ENCODE results near the gene ABHD16A.

Gene ABHD16A

DNA sequence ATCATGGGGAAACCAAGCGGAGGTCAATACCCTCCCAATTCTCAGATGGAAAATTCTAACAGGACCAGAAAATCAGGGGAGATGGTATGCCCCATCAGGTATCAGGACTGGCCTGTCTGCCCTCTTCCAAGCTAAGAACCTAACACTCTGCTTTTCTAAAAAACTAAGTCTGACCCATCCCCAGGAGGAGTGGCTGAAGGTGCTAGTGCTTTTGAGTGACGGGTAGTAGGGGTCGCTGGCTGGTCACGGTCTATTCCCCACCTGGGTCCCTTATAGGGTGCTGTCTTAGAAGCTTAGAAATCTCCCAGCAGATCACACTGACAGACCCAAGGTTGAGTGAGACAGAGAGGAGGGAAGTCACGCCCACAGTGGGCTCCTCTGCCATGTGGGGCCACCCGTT lies 9.6 kb downstream of the ABHD16A start:
- Histone ChIP-seq H3K4me3 (ENCODE audit: low read length) (no peak overlapping the region), H3K36me3 (ENCODE audit: control insufficient read depth, low read length) (peaks cover 56% of the 10 kb centered on the region), H3K27me3 (ENCODE audit: control insufficient read depth, low read length) (no peaks in the 10 kb centered on the region), H3K9me2 (replicated peaks; ENCODE audit: control insufficient read depth, low read length) (no peaks in the 10 kb centered on the region), H3K4me2 (ENCODE audit: low read length) (no peak overlapping the region), H3K4me1 (ENCODE audit: control insufficient read depth, low read length) (peaks cover 15% of the 10 kb centered on the region), H3K79me2 (ENCODE audit: control insufficient read depth, low read length) (no peaks in the 10 kb centered on the region), H3F3A (ENCODE audit: control insufficient read depth, insufficient read depth) (peaks cover 7% of the 10 kb centered on the region), H3K27ac (ENCODE audit: low read depth, low read length) (no peak overlapping the region), H4K20me1 (ENCODE audit: control insufficient read depth, insufficient read depth, low read depth, low read length) (no peaks in the 10 kb centered on the region), H3K9me3 (ENCODE audit: control insufficient read depth, insufficient read depth, low read length) (no peaks in the 10 kb centered on the region)
- TF ChIP-seq, protein P1, sequence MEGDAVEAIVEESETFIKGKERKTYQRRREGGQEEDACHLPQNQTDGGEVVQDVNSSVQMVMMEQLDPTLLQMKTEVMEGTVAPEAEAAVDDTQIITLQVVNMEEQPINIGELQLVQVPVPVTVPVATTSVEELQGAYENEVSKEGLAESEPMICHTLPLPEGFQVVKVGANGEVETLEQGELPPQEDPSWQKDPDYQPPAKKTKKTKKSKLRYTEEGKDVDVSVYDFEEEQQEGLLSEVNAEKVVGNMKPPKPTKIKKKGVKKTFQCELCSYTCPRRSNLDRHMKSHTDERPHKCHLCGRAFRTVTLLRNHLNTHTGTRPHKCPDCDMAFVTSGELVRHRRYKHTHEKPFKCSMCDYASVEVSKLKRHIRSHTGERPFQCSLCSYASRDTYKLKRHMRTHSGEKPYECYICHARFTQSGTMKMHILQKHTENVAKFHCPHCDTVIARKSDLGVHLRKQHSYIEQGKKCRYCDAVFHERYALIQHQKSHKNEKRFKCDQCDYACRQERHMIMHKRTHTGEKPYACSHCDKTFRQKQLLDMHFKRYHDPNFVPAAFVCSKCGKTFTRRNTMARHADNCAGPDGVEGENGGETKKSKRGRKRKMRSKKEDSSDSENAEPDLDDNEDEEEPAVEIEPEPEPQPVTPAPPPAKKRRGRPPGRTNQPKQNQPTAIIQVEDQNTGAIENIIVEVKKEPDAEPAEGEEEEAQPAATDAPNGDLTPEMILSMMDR (IDR thresholded peaks at IDR 0.05; ENCODE audit: low read depth, low read length, poor library complexity, severe bottlenecking), result no peak
- no peak for TF ChIP-seq EZH2phosphoT487 (IDR thresholded peaks at IDR 0.05; ENCODE audit: borderline replicate concordance, low read length)

DNA sequence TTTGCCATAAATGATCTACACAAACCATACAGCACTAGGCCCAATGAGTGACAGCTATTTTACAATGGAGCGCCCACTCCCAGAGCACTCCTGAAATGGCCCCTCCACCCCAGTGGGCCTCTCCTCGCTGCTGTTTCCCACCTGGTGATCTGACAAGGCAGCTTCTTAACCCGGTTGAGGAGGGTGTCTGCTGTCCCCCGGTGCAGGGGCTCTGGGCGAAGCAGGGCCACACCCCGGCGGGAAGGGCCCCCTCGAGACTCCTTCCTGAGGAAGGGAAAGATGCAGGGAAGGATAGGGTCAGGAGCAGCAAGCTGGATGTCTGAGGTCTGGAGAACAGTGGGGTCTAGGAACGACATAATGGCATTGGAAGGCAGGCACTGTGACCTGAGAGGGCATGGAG lies 10.2 kb downstream of the ABHD16A start:
- Histone ChIP-seq H3K79me2 (ENCODE audit: control insufficient read depth, low read length) (no peaks in the 10 kb centered on the region), H3F3A (ENCODE audit: control insufficient read depth, insufficient read depth) (peaks cover 4% of the 10 kb centered on the region), H3K27me3 (ENCODE audit: control insufficient read depth, low read length) (no peaks in the 10 kb centered on the region), H3K4me1 (ENCODE audit: control insufficient read depth, low read length) (peaks cover 15% of the 10 kb centered on the region), H3K36me3 (ENCODE audit: control insufficient read depth, low read length) (peaks cover 62% of the 10 kb centered on the region), H3K4me2 (ENCODE audit: low read length) (no peak overlapping the region), H3K9me3 (ENCODE audit: control insufficient read depth, insufficient read depth, low read length) (no peaks in the 10 kb centered on the region), H3K9me2 (replicated peaks; ENCODE audit: control insufficient read depth, low read length) (no peaks in the 10 kb centered on the region), H3K27ac (ENCODE audit: low read depth, low read length) (no peak overlapping the region), H3K4me3 (ENCODE audit: low read length) (no peak overlapping the region), H4K20me1 (ENCODE audit: control insufficient read depth, insufficient read depth, low read depth, low read length) (no peaks in the 10 kb centered on the region)
- TF ChIP-seq, protein P1 (IDR thresholded peaks at IDR 0.05; ENCODE audit: low read depth, low read length, poor library complexity, severe bottlenecking), result no peak
- TF ChIP-seq EZH2phosphoT487 (IDR thresholded peaks at IDR 0.05; ENCODE audit: borderline replicate concordance, low read length), result no peak

DNA sequence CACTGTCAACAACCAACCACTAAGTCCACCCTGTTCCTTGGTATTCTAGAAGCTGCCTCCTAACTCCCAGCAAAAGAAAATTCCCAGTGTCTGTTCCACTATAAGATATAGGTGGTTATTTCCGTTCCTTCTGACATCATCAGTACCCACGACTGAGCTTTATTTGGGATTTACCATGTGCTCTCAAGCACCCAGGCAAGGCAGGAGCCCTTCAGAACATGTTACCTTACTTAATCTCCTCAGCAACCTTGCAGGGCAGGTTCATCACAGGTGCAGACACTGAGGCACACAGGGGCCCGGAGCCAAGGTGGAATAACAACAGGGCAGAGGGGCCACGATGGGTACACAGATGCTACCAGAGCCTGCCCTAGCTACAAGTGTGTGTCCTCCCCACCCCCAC lies 10.8 kb downstream of the ABHD16A start:
- Histone ChIP-seq H3K27me3 (ENCODE audit: control insufficient read depth, low read length) (no peaks in the 10 kb centered on the region), H3K36me3 (ENCODE audit: control insufficient read depth, low read length) (peaks cover 62% of the 10 kb centered on the region), H3K9me3 (ENCODE audit: control insufficient read depth, insufficient read depth, low read length) (no peaks in the 10 kb centered on the region), H3F3A (ENCODE audit: control insufficient read depth, insufficient read depth) (no peaks in the 10 kb centered on the region), H3K79me2 (ENCODE audit: control insufficient read depth, low read length) (no peaks in the 10 kb centered on the region), H3K9me2 (replicated peaks; ENCODE audit: control insufficient read depth, low read length) (no peaks in the 10 kb centered on the region), H3K4me1 (ENCODE audit: control insufficient read depth, low read length) (peaks cover 15% of the 10 kb centered on the region), H3K27ac (ENCODE audit: low read depth, low read length) (no peak overlapping the region), H3K4me3 (ENCODE audit: low read length) (no peak overlapping the region), H4K20me1 (ENCODE audit: control insufficient read depth, insufficient read depth, low read depth, low read length) (no peaks in the 10 kb centered on the region), H3K4me2 (ENCODE audit: low read length) (no peak overlapping the region)
- TF ChIP-seq, protein P1 (IDR thresholded peaks at IDR 0.05; ENCODE audit: low read depth, low read length, poor library complexity, severe bottlenecking), result no peak
- no peak for TF ChIP-seq EZH2phosphoT487 (IDR thresholded peaks at IDR 0.05; ENCODE audit: borderline replicate concordance, low read length)
